H1 (cell line): ENCODE measurements around the gene OSBPL2.

ENCODE experiments used
- CREB1 ChIP-seq: IDR thresholded peaks from 2 replicates; pipeline ENCODE4 v1.6.1; 2012; ENCODE audit warnings: inconsistent platforms
- TBP ChIP-seq: IDR thresholded peaks from 2 replicates; pipeline ENCODE4 v1.6.1; 2011; ENCODE audit warnings: low read depth, low read length, improper control_type of control experiment
- YY1 ChIP-seq: IDR thresholded peaks from 2 replicates; pipeline ENCODE4 v1.6.1; 2011; ENCODE audit warnings: low read depth, mild to moderate bottlenecking, low read length
- TF ChIP-seq, protein P1 (sequence below), 3 experiments: IDR thresholded peaks; 1 replicate in 2 of 3; 2 replicates in 1 of 3; pipeline versions ENCODE4 v1.5.1 to v1.6.1; 2011; ENCODE audit warnings: low read length in 3 of 3, mild to moderate bottlenecking in 3 of 3, inconsistent platforms in 2 of 3, low read depth in 1 of 3, moderate library complexity in 1 of 3; ENCODE audit not compliant: insufficient read depth in 1 of 3; ENCODE audit errors: control extremely low read depth in 1 of 3

DNA sequence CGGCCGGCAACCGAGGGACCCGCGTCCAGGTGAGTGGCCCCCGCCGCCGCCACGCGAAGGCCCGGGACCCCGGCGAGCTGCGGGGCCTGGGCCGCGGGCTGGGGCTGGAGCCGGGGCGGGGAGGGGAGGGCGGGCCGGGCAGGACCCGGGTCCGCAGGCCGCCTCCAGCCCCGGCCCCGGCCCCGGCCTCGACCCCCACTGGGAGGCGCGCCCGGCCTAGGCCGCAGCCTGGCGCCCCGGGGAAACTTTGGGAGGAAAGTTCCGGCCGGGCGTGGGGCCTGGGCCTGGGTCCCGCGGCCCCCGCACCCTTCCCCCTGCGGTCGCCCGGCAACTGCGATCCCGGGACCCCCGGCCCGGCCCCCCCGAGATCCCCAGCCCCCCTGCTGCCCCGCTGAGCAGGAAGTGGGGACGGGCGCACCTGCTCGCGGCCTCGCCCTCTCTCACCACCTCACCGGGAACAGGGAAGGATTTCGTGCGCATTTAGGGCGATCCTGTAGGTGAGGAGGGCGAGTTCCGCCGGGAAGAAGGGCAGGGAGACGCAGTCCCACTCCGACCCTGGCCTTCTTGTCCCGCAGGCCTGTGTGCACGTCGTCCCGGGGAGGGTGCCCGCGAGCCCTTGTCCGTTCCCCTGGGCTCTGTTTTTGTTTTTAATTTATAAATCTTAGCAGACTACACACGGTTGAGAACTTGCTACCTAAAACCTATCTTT lies 402 bp downstream of the OSBPL2 start:
- TF ChIP-seq, protein P1, sequence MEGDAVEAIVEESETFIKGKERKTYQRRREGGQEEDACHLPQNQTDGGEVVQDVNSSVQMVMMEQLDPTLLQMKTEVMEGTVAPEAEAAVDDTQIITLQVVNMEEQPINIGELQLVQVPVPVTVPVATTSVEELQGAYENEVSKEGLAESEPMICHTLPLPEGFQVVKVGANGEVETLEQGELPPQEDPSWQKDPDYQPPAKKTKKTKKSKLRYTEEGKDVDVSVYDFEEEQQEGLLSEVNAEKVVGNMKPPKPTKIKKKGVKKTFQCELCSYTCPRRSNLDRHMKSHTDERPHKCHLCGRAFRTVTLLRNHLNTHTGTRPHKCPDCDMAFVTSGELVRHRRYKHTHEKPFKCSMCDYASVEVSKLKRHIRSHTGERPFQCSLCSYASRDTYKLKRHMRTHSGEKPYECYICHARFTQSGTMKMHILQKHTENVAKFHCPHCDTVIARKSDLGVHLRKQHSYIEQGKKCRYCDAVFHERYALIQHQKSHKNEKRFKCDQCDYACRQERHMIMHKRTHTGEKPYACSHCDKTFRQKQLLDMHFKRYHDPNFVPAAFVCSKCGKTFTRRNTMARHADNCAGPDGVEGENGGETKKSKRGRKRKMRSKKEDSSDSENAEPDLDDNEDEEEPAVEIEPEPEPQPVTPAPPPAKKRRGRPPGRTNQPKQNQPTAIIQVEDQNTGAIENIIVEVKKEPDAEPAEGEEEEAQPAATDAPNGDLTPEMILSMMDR (IDR thresholded peaks at IDR 0.05; ENCODE audit: control extremely low read depth in 1 of 3, insufficient read depth in 1 of 3, low read depth in 1 of 3, low read length in 3 of 3) = no peak
- no peak for TF ChIP-seq TBP
- no peak for TF ChIP-seq CREB1
- TF ChIP-seq YY1 = no peak
